Measurements from ENCODE around the gene CHRNA4.

Gene CHRNA4

DNA sequence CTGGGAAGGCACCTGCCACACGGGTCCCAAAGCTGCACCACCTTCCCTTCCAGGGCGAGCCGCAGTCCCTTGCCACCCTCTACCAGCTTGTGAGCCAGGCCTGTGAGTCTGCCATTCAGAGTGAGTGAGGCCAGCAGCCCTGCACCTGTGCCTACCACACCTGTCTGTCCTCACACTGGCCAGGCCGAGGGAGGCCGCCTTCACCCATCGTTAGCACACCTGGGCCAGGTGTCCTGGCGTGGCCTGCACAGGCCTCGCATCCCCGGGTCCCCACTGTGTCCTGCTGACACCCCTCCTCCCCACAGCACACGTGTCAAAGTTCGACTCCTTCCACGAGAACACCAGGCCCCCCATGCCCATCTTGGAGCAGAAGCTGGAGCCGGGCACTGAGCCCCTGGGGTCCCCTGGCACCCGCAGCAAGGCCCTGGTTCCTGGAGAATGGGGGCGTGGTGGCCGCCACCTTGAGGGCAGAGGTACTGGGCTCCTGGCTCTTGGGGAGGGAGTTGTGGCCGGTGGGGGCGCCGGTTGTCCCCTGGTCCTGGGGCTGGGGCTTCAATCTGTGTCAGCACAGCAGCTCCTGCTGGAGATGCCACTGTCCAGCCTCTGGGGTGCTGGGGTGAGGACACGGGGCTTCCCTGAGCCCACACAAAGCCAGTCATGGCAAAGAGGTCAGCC lies 33.0 kb downstream of the CHRNA4 start:
- H2BK120ac ChIP-seq (ENCODE audit: low read depth, low read length), result peak overlapping the region; percentile 76
- no peak overlapping the region for H3K4me3 ChIP-seq (ENCODE audit: low read length in 2 of 2)
- peak overlapping the region; percentile 63 for H2BK5ac ChIP-seq (ENCODE audit: low read length)
- H2AK5ac ChIP-seq (ENCODE audit: low read depth, low read length), result peak overlapping the region; percentile 79
- H3K4me2 ChIP-seq (ENCODE audit: insufficient read depth, low read length, poor library complexity, severe bottlenecking), result no peak overlapping the region
- peak overlapping the region; percentile 88 for H3K18ac ChIP-seq (ENCODE audit: low read length)
- H3K14ac ChIP-seq (ENCODE audit: low read length), result peak overlapping the region; percentile 43
- no peak overlapping the region for H4K91ac ChIP-seq (ENCODE audit: low read depth, low read length, poor library complexity)
- H2BK12ac ChIP-seq (ENCODE audit: low read length), result peak overlapping the region; percentile 49
- H3K23ac ChIP-seq (ENCODE audit: low read depth, low read length, poor library complexity), result peak overlapping the region; percentile 47
- H3K4ac ChIP-seq (ENCODE audit: low read length), result peak overlapping the region; percentile 56
- H2AFZ ChIP-seq (ENCODE audit: low read length), result no peak overlapping the region
- peaks cover under 1 to 8% of the 10 kb centered on the region in 2 donors for H3K4me1 ChIP-seq (ENCODE audit: control insufficient read depth in 2 of 2, insufficient read depth in 1 of 2, low read depth in 1 of 2, low read length in 2 of 2)
- peak overlapping the region; percentile 53 for H3K9ac ChIP-seq (ENCODE audit: low read depth, low read length, poor library complexity)
- H3K36me3 ChIP-seq (replicated peaks in 1 of 2; ENCODE audit: control insufficient read depth in 2 of 2, insufficient read depth in 2 of 2, low read length in 2 of 2), result no peaks in the 10 kb centered on the region
- WGBS, 2 donors (ENCODE audit: extremely low coverage in 2 of 2, insufficient read length in 2 of 2, insufficient replicate concordance in 1 of 2), result no CpG with 5 or more reads among the region's 20 CpGs
- peak overlapping the region; percentile 38 for H2BK15ac ChIP-seq (ENCODE audit: low read length)
- no peak overlapping the region for H4K8ac ChIP-seq (ENCODE audit: low read depth, low read length)
- no peak for DNase-seq (ENCODE audit: low spot score)
- H3K9me3 ChIP-seq (replicated peaks in 1 of 2; ENCODE audit: control insufficient read depth in 2 of 2, insufficient read depth in 1 of 2, low read depth in 1 of 2, low read length in 2 of 2), result peaks cover 5 to 7% of the 10 kb centered on the region in 2 donors
- H3K27ac ChIP-seq (replicated peaks; ENCODE audit: low read length), result no peak overlapping the region
- H3K79me1 ChIP-seq (ENCODE audit: low read depth, low read length), result no peaks in the 10 kb centered on the region
- H3K27me3 ChIP-seq (ENCODE audit: control insufficient read depth in 3 of 3, insufficient read depth in 3 of 3, low read depth in 1 of 3, low read length in 3 of 3), result peaks cover 0 to 7% (median 0%) of the 10 kb centered on the region in 3 experiments

DNA sequence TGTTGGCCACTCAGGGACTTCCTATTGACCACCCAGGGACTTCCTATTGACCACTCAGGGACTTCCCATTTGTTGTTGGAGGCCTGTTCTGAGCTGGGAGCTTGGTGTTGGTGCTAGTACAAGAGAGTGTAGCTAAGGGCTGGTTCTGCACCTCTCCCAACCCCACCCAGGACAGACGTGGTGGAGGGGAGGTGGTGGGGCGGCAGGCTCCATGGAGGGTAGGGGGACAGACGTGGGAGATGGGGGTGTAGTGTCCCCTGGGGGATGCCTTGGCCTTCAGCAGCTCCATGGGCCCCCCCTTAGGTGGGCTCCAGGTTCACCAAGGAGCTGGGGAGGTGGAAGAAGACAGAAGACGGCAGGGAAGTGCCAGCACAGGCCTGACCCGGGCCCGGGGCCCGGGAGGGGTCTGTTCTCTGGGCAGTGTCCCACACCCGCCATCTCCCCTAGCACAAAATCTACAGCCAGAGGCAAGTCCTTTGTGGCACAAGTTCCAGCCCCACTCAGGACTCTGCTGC lies 33.9 kb downstream of the CHRNA4 start:
- no peak for DNase-seq (ENCODE audit: low spot score)
- no peak overlapping the region for H3K18ac ChIP-seq (ENCODE audit: low read length)
- H2AFZ ChIP-seq (ENCODE audit: low read length), result no peak overlapping the region
- H3K23ac ChIP-seq (ENCODE audit: low read depth, low read length, poor library complexity), result no peak overlapping the region
- H4K91ac ChIP-seq (ENCODE audit: low read depth, low read length, poor library complexity), result no peak overlapping the region
- H3K9me3 ChIP-seq (replicated peaks in 1 of 2; ENCODE audit: control insufficient read depth in 2 of 2, insufficient read depth in 1 of 2, low read depth in 1 of 2, low read length in 2 of 2), result peaks cover 5 to 7% of the 10 kb centered on the region in 2 donors
- no peak overlapping the region for H3K14ac ChIP-seq (ENCODE audit: low read length)
- H3K79me1 ChIP-seq (ENCODE audit: low read depth, low read length), result peaks cover 2% of the 10 kb centered on the region
- no peak overlapping the region for H3K27ac ChIP-seq (replicated peaks; ENCODE audit: low read length)
- H4K8ac ChIP-seq (ENCODE audit: low read depth, low read length), result no peak overlapping the region
- no CpG with 5 or more reads among the region's 8 CpGs for WGBS, 2 donors (ENCODE audit: extremely low coverage in 2 of 2, insufficient read length in 2 of 2, insufficient replicate concordance in 1 of 2)
- peaks cover 7 to 11% of the 10 kb centered on the region in 2 donors for H3K4me1 ChIP-seq (ENCODE audit: control insufficient read depth in 2 of 2, insufficient read depth in 1 of 2, low read depth in 1 of 2, low read length in 2 of 2)
- H2BK12ac ChIP-seq (ENCODE audit: low read length), result no peak overlapping the region
- no peak overlapping the region for H3K4ac ChIP-seq (ENCODE audit: low read length)
- H2BK120ac ChIP-seq (ENCODE audit: low read depth, low read length), result no peak overlapping the region
- H3K9ac ChIP-seq (ENCODE audit: low read depth, low read length, poor library complexity), result no peak overlapping the region
- no peak overlapping the region for H3K4me3 ChIP-seq (ENCODE audit: low read length in 2 of 2)
- H2AK5ac ChIP-seq (ENCODE audit: low read depth, low read length), result peak overlapping the region; percentile 79
- H2BK5ac ChIP-seq (ENCODE audit: low read length), result peak overlapping the region; percentile 63
- no peaks in the 10 kb centered on the region for H3K36me3 ChIP-seq (replicated peaks in 1 of 2; ENCODE audit: control insufficient read depth in 2 of 2, insufficient read depth in 2 of 2, low read length in 2 of 2)
- peak overlapping the region; percentile 38 for H2BK15ac ChIP-seq (ENCODE audit: low read length)
- H3K4me2 ChIP-seq (ENCODE audit: insufficient read depth, low read length, poor library complexity, severe bottlenecking), result no peak overlapping the region
- H3K27me3 ChIP-seq (ENCODE audit: control insufficient read depth in 3 of 3, insufficient read depth in 3 of 3, low read depth in 1 of 3, low read length in 3 of 3), result peaks cover 0 to 14% (median 0%) of the 10 kb centered on the region in 3 experiments

- Histone ChIP-seq H3K79me1 (ENCODE audit: low read depth, low read length) (peaks cover 2% of the 10 kb centered on the region), H4K91ac (ENCODE audit: low read depth, low read length, poor library complexity) (no peak overlapping the region), H3K4me3 (ENCODE audit: low read length in 2 of 2) (no peak overlapping the region), H3K4ac (ENCODE audit: low read length) (no peak overlapping the region), H2BK15ac (ENCODE audit: low read length) (peak overlapping the region; percentile 30), H3K27me3 (ENCODE audit: control insufficient read depth in 3 of 3, insufficient read depth in 3 of 3, low read depth in 1 of 3, low read length in 3 of 3) (peaks cover 0 to 15% (median 0%) of the 10 kb centered on the region in 3 experiments), H3K4me2 (ENCODE audit: insufficient read depth, low read length, poor library complexity, severe bottlenecking) (no peak overlapping the region), H3K9me3 (replicated peaks in 1 of 2; ENCODE audit: control insufficient read depth in 2 of 2, insufficient read depth in 1 of 2, low read depth in 1 of 2, low read length in 2 of 2) (no peaks in the 10 kb centered on the region), H2AK5ac (ENCODE audit: low read depth, low read length) (peak overlapping the region; percentile 37), H2BK5ac (ENCODE audit: low read length) (peak overlapping the region; percentile 13), H3K4me1 (ENCODE audit: control insufficient read depth in 2 of 2, insufficient read depth in 1 of 2, low read depth in 1 of 2, low read length in 2 of 2) (peaks cover 7 to 11% of the 10 kb centered on the region in 2 donors), H3K36me3 (replicated peaks in 1 of 2; ENCODE audit: control insufficient read depth in 2 of 2, insufficient read depth in 2 of 2, low read length in 2 of 2) (no peaks in the 10 kb centered on the region), H3K9ac (ENCODE audit: low read depth, low read length, poor library complexity) (no peak overlapping the region), H3K18ac (ENCODE audit: low read length) (peak overlapping the region; percentile 91), H2BK120ac (ENCODE audit: low read depth, low read length) (no peak overlapping the region), H4K8ac (ENCODE audit: low read depth, low read length) (no peak overlapping the region), H2BK12ac (ENCODE audit: low read length) (no peak overlapping the region), H3K27ac (replicated peaks; ENCODE audit: low read length) (no peak overlapping the region), H3K14ac (ENCODE audit: low read length) (no peak overlapping the region), H3K23ac (ENCODE audit: low read depth, low read length, poor library complexity) (peak overlapping the region; percentile 52), H2AFZ (ENCODE audit: low read length) (peak overlapping the region; percentile 18)
- no peak for DNase-seq (ENCODE audit: low spot score)
- WGBS, 2 donors (ENCODE audit: extremely low coverage in 2 of 2, insufficient read length in 2 of 2, insufficient replicate concordance in 1 of 2), result no CpG with 5 or more reads among the region's 15 CpGs
Measured at GRCh38 chr20:63326314-63327230, 34.6 kb downstream of the CHRNA4 start.
